Left renal pelvis (tissue), 4 donors: ENCODE data around the gene SCAMP5. TPM values are rescaled to one million over a fixed set of nuclear protein-coding genes. Genes with fewer than 3 reads are reported as not detected.
A peak's percentile ranks its signal among the peaks of the same experiment; 100 is the strongest.

ENCODE experiments used
- DNase-seq, 4 donors: peaks; one replicate each; pipeline ENCODE4 v3.0.0-alpha.2; 2013; ENCODE audit warnings: low read depth in 4 of 4, low spot score in 3 of 4
- polyA plus RNA-seq, 4 donors: library from polyadenylated mRNA; unstranded; fragments of 120-200 nt; gene quantifications; one replicate each; pipeline ENCODE4 v1.2.1, GENCODE V29; 2013; ENCODE audit not compliant: insufficient read length in 4 of 4

SCAMP5 gene, protein sequence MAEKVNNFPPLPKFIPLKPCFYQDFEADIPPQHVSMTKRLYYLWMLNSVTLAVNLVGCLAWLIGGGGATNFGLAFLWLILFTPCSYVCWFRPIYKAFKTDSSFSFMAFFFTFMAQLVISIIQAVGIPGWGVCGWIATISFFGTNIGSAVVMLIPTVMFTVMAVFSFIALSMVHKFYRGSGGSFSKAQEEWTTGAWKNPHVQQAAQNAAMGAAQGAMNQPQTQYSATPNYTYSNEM
- polyA plus RNA-seq: 10 to 100 TPM; 17.9 to 29.0 (median 20.8) TPM

- DNase-seq: peak; percentile 79 to 92 (median 88)
Measured at GRCh38 chr15:74995182-74995778, at the start of gene SCAMP5. Gene SCAMP5 (plus strand): TSS chr15:74995563. CDS start chr15:75011840, 16,277 bp downstream.

DNA sequence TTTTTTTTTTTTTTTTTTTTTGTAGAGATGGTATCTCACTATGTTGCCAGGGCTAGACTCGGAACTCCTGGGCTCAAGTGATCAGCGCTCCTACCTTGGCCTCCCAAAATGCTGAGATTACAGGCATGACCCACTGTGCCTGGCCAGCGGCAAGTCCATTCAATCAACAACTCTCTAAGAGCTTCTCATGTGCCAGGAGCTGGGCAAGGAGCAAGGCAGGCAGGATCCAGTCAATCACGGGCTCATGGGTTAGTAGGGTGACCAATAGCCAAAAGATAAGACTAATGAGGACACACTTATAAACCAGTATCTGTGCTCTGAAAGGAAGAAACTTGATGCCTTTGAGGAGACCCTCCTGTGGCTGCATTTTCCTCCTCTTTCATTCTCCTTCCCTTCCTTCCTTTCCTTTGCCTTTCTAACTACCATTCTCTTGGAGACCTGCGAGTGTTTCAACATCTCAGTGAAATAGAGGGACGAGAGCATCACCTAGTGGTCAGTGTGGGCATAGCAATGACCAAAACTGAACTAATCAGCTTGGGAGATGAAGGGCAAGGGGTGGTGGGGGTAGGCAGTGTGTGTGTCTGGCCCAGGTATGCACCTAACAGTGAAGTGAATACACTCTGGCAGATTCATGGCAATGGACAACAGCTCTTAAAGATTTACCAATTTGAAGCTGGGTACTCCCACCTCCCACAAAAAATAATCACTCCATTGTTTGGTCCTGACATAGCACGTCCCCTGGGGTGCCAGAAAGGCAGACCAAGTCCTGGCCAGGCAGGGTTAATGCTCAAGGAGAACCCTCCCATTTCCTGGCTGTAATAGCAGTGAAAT is 45.1 kb upstream of the SCAMP5 start:
- peak in 2 of 4 donors; percentile 72 to 75 for DNase-seq

DNA sequence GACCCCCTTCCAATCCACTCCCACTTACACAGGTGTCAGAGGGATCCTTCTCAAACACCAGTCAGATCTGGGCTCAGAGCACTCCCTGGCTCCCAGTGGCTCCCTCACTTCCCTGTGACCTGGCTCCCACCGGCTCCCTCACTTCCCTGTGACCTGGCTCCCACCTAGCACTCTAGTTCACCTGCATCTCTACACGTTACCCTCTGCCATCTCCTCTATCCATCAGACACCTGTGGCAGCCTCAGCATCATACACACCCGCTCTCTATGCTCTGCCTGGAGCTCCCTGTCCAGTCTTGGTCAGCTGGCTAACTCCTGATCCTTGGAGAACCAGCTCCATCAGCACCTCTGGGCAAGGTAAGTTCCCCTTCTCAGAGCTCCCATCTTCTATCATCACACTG is 44.4 kb upstream of the SCAMP5 start:
- DNase-seq: no peak

- no peak for DNase-seq
Measured at GRCh38 chr15:74954515-74954914, 40.8 kb upstream of the SCAMP5 start.

DNA sequence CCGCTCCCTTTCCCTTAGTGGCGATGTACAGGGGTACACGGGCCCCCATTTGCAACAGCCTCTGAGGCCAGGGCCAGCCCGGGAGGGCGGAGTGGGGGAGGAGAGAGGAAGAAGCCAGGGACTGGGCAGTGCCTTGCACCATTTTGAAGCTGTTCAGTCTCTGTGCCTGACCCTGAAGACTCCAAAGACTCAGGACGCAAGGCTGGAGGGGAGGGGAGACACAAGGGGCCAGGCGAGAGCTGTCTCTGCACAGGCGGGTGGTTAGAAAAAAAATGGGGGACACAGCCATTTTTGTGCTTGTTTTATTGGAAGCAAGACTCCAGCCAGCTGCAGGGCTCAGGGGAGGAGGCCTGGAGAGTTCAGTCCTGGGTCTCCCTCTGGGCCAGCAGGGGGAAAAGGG is 40.3 kb upstream of the SCAMP5 start:
- no peak for DNase-seq

DNA sequence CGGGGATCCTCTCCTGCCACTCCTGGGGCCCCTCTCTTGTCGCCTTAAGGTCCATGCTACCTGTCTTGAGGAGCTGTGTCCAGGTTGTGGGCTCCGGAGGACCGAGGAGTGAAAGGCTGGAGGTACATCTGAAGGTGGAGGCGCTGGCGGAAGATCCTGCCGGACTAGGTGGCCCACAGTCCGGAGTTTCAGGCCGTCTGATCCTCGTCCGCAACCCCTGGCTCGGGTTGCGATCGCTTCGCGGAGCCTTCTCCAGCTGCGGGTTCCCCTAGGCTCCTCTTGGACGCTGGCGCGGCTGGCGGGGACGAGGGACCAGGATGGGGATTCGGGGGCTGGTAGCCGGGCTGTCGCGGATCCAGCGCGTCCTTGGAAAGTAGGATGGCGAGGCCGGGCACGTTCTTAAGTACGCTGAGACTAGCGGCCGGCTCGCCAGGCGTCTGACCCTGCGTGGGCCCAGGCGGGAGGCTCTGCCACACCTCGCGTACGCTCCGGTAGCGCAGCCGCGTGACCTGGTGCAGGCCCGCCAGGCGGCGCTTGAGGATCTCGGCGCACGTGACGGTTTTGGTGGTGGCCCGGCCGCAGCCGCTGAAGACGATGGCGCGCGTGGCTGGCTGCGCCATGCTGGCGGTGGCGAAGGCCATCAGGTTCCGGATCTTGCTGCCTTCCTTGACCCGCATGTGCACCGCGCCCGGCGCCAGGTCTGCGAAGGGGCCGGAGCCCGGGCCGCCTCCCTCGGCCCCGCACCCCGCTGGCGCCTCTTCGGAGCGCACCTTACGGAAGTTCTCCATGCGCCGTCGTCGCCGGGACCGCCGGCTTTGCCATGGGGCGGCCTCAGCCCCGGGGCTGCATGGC is 39.3 kb upstream of the SCAMP5 start:
- no peak for DNase-seq

- DNase-seq: no peak
Measured at GRCh38 chr15:74956648-74957475, 38.5 kb upstream of the SCAMP5 start, which contains the start of gene RPP25. Gene RPP25 (minus strand): TSS chr15:74956772. CDS start chr15:74956583, 189 bp downstream.

GRCh38 chr15:74957476-74958035 is 37.8 kb upstream of the SCAMP5 start:
- DNase-seq: no peak

GRCh38 chr15:74958320-74958907 is 36.9 kb upstream of the SCAMP5 start:
- no peak for DNase-seq

GRCh38 chr15:74958908-74959585 is 36.3 kb upstream of the SCAMP5 start:
- DNase-seq: no peak

GRCh38 chr15:74959586-74959939 is 35.8 kb upstream of the SCAMP5 start:
- no peak for DNase-seq

DNA sequence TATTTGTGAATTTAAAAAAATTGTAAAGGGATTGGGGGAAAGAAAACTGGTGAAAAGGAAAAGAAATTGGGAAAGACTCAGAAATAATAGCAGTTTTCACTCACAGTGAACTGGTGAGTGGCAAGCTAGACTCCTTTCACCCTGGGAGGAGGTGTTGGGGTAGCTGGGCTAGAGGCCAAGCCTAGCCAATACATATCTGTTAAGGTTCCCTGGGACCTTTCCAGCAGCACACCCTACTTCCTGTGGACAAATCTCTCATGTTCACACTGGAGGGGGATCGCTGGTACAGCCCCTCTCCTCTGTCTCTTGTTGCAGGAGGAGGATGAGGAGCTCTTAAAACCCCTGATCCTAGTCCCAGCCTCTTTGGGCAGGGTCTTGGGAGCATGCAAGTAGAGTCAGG is 35.1 kb upstream of the SCAMP5 start:
- DNase-seq: no peak

GRCh38 chr15:74960995-74961588 is 34.3 kb upstream of the SCAMP5 start:
- no peak for DNase-seq

DNA sequence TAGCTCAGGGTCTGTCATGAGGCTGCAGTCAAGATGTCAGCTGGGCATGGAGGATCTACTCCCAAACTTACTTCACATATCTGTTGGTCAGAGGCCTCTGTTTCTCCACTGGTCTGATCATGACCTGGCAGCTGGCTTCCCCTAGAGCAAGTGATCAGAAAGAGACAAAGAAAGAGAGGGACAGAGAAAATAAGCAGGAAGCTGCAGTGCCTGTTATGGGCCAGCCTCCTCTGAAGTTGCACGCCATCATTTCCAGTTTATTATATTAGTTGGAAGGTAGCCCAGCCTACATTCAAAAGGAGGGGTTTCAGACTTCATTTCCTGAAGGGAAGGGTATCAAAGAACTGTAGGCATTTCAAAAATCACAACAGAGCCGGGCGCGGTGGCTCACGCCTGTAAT is 33.7 kb upstream of the SCAMP5 start:
- DNase-seq: no peak

GRCh38 chr15:74962219-74962618 is 33.1 kb upstream of the SCAMP5 start:
- DNase-seq: no peak

DNA sequence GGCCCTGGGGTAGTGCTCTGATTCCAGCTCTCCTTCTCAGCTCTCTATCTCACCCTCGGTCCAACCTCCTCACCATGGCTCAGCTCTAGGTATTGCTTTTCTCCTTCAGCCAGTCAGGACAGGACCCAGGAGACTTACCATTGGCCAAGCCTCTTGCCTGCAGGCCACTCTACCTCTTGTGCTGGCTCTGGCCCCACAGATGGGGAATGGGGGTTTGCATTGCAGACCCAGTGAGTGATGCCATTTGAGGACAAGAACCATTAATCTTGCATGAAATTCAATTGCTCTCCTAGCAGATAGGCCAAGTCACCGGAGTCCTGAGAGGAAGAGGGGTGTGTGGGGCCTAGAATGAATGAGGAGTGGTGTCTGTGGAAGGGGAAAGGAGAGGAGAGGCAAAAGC is 32.7 kb upstream of the SCAMP5 start:
- DNase-seq: no peak

DNA sequence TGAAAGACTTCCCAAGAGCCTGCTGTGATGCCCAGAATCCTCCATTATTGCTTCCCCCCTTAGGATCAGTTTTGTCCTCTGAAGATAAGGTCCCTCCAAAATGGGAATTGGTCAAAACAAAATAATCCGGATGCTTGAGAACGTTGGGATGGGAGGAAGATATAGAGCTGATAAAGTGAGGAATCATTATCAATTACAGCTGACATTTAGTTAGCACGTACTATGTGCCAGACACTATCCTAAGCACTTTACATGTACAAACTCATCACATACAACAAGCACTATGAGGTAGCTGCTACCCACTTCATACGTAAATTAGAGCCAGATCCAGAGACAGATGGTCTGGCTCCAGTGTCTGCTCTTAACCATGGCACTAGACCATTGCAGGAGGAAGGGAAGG is 32.1 kb upstream of the SCAMP5 start:
- DNase-seq: no peak

DNA sequence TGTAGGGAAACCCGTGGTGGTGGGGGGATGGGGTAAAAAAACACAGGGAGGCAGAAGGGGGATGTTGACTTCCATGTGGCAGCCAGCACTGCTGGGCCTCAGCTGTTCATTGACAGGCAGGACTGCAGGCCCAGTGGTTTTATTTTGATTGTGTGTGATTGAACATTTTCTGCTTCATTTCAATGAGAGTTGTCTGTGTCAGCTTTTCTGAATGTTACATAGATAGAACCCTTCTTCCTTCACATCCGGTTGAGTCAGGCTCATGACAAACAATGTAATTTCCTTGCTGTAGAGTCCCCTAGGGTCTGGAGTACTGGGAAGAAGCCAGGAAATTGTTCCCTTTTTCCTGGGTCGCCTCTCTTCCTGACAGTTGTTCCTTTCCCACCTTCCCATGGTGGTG is 30.6 kb upstream of the SCAMP5 start:
- DNase-seq: no peak
